ENCODE measurements around the gene MPC2. TPM values are rescaled to one million over a fixed set of nuclear protein-coding genes. Genes with fewer than 3 reads are reported as not detected.

MPC2 gene
- total and polyA plus RNA-seq, 2 of the 8 experiments (the other 6 are each of a cell fraction or from before 2014, with no cell fraction given) = 18.6 to 40.9 TPM

- no peak overlapping the region for H3K9ac ChIP-seq (replicated peaks in 1 of 4; ENCODE audit: extremely low read depth in 1 of 4, low read depth in 3 of 4, low read length in 3 of 4)
- peaks cover 0 to 30% (median 6%) of the 10 kb centered on the region in 4 experiments; a peak in 4 of 8 replicates for H3K36me3 ChIP-seq (ENCODE audit: control insufficient read depth in 2 of 4, insufficient read depth in 4 of 4, low read length in 3 of 4)
- no peak overlapping the region for H2AFZ ChIP-seq (ENCODE audit: low read length)
- H4K20me1 ChIP-seq (replicated peaks in 1 of 2; ENCODE audit: control insufficient read depth in 1 of 2, insufficient read depth in 2 of 2, low read length in 2 of 2) = no peaks in the 10 kb centered on the region
- 85% methylated on average over 1 of the region's 1 CpG; no CpG with 5 or more reads in 1 of the 2 experiments for WGBS, 2 experiments (ENCODE audit: extremely low coverage in 1 of 2, insufficient coverage in 1 of 2, insufficient read length in 1 of 2, insufficient replicate concordance in 2 of 2, low coverage in 1 of 2, low lambda C conversion rate in 2 of 2, missing lambda C conversion rate in 1 of 2)
- FAIRE-seq (no peak), DNase-seq (ENCODE audit: low read depth in 1 of 2, low spot score in 2 of 2) (no peak)
- H3K79me1 ChIP-seq (ENCODE audit: low read depth, low read length) = no peaks in the 10 kb centered on the region
- no peaks in the 10 kb centered on the region for H3K27me3 ChIP-seq (replicated peaks in 1 of 4; ENCODE audit: control insufficient read depth in 3 of 4, extremely low read depth in 1 of 4, insufficient read depth in 3 of 4, low read length in 3 of 4)
- H3K14ac ChIP-seq (ENCODE audit: insufficient read length) = no peak overlapping the region
- H3K23me2 ChIP-seq (ENCODE audit: low read depth, low read length) = no peaks in the 10 kb centered on the region
- no peak overlapping the region for H3K27ac ChIP-seq (ENCODE audit: low read depth, low read length)
- H3K18ac ChIP-seq (ENCODE audit: extremely low read depth, low read length) = no peak overlapping the region
- ChIA-PET CTCF (ENCODE audit: partially characterized antibody) (no interaction called here), POLR2A (ENCODE audit: partially characterized antibody) (no interaction called here)
- H3K9me3 ChIP-seq (ENCODE audit: insufficient read depth in 2 of 2, low read depth in 1 of 2, low read length in 1 of 2) = no peaks in the 10 kb centered on the region
- no peak overlapping the region for H3K4me2 ChIP-seq (ENCODE audit: insufficient read depth in 1 of 2, low read depth in 2 of 2, low read length in 2 of 2)
- H2BK120ac ChIP-seq (replicated peaks; ENCODE audit: low read depth, low read length) = no peak overlapping the region
- peaks cover 0 to 59% of the 10 kb centered on the region in 2 experiments; a peak in 3 of 4 replicates for H3K79me2 ChIP-seq (ENCODE audit: control insufficient read depth in 1 of 2, insufficient read depth in 2 of 2, low read length in 2 of 2)
- no peak overlapping the region for H2BK20ac ChIP-seq (ENCODE audit: low read length)
- H2AK5ac ChIP-seq (ENCODE audit: low read depth, low read length) = no peak overlapping the region
- H3K4me1 ChIP-seq (replicated peaks in 1 of 4; ENCODE audit: control insufficient read depth in 3 of 4, insufficient read depth in 4 of 4, low read length in 3 of 4) = no peaks in the 10 kb centered on the region
- no peak overlapping the region for H2BK5ac ChIP-seq (ENCODE audit: low read depth, low read length)
- no peak overlapping the region for H4K91ac ChIP-seq (replicated peaks; ENCODE audit: insufficient read length, low read length)
- no peak overlapping the region for H3K56ac ChIP-seq (replicated peaks; ENCODE audit: insufficient read length, low read depth, low read length)
- no peak overlapping the region for H3K23ac ChIP-seq (ENCODE audit: insufficient read length)
- no peak overlapping the region for H4K8ac ChIP-seq (ENCODE audit: extremely low read depth, insufficient read depth, low read length)
- no peak overlapping the region for H4K5ac ChIP-seq (ENCODE audit: insufficient read length, low read depth, low read length)
- H2BK15ac ChIP-seq (ENCODE audit: low read length) = no peak overlapping the region
- no peak overlapping the region for H3K4ac ChIP-seq (replicated peaks; ENCODE audit: insufficient read length, low read depth, low read length)
- H2BK12ac ChIP-seq (ENCODE audit: low read depth, low read length) = no peak overlapping the region
- no peak overlapping the region for H3K4me3 ChIP-seq (ENCODE audit: extremely low read depth in 1 of 4, insufficient read depth in 2 of 4, low read depth in 3 of 4, low read length in 4 of 4)
- no peak for TF ChIP-seq TCF12 (IDR thresholded peaks at IDR 0.05; ENCODE audit: low read depth, low read length)
- no peak for TF ChIP-seq CTCF (IDR thresholded peaks at IDR 0.05; ENCODE audit: control extremely low read depth in 1 of 3, insufficient read depth in 1 of 3, low read depth in 1 of 3, low read length in 3 of 3)
- TF ChIP-seq ATF3 (IDR thresholded peaks at IDR 0.05; ENCODE audit: insufficient read depth, low read depth, low read length) = no peak
- no peak for TF ChIP-seq SP1 (IDR thresholded peaks at IDR 0.05; ENCODE audit: low read depth, low read length)
- no peak for TF ChIP-seq RXRA (IDR thresholded peaks at IDR 0.05; ENCODE audit: insufficient read depth, low read depth, low read length)
- no peak for TF ChIP-seq MAFK (IDR thresholded peaks at IDR 0.05; ENCODE audit: low read depth, low read length)
- TF ChIP-seq TAF7 (optimal IDR thresholded peaks at IDR 0.05; ENCODE audit: borderline replicate concordance, low read depth, low read length) = no peak
- no peak for TF ChIP-seq RAD21 (IDR thresholded peaks at IDR 0.05 in 1 of 2, conservative IDR thresholded peaks at IDR 0.05 in 1 of 2; ENCODE audit: low read depth in 2 of 2, low read length in 2 of 2)
- no peak for TF ChIP-seq SUZ12 (IDR thresholded peaks at IDR 0.05; ENCODE audit: low read length)
- TF ChIP-seq YY1 (IDR thresholded peaks at IDR 0.05; ENCODE audit: low read depth, low read length) = no peak
- TF ChIP-seq TAF1 (IDR thresholded peaks at IDR 0.05; ENCODE audit: low read depth, low read length) = no peak
Observed at GRCh38 chr1:167950569-167950968, 13.7 kb upstream of the MPC2 start.
